Medulla oblongata (tissue), 1 donor: Measurements from ENCODE around the gene IL18R1.
"Not testable (repeated sequence)": the region's sequence is repeated elsewhere in the genome, so short reads cannot be mapped to it uniquely, and the experiment has no call there.

Source experiments
- DNase-seq: peaks from one replicate; pipeline ENCODE4 v3.0.0-alpha.2; 2015; ENCODE audit errors: extremely low spot score

The IL18R1 gene, protein sequence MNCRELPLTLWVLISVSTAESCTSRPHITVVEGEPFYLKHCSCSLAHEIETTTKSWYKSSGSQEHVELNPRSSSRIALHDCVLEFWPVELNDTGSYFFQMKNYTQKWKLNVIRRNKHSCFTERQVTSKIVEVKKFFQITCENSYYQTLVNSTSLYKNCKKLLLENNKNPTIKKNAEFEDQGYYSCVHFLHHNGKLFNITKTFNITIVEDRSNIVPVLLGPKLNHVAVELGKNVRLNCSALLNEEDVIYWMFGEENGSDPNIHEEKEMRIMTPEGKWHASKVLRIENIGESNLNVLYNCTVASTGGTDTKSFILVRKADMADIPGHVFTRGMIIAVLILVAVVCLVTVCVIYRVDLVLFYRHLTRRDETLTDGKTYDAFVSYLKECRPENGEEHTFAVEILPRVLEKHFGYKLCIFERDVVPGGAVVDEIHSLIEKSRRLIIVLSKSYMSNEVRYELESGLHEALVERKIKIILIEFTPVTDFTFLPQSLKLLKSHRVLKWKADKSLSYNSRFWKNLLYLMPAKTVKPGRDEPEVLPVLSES

DNA sequence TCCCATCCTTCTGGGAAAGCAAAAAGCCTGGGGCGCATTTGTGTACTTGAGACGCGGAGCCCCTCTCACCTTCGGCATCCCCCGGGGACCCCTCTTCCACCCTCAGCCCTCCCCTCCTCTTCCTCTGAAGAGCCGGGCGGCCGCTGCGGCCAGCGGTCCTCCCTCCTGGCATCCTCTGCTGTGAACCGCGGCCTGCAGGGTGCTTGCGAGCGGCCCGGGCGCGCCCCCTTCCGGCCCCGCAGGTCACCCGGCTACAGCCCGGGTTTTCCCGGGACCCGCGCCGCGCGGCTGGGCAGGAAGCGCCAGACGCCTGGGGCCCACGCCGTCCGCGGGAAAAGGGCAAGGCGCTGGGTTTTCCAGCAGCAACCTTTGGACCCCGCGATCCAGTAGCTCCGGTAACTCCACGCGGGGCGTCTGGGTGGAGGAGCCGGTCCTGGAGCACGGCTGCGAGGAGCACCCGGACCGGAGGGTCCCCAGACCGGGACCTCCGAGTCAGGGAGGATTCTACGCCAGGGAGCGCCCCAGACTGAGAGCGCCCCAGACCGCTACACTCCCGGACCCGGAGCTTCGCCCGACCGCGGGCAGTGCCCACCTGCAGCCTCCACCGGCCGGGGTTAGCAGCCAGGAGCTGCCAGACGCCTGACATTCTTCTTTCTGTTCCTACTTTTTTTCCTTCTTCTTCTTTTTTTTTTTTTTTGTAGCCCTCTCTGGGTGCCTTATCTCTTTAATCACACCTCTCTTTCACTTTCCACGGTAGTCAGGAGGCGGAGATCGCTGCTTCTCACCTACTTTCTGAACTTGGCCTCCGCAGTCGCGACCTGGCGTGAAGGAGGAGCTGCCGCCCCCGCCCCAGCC is at the start of gene IL18R1:
IL18R1 (plus strand) TSS at position 271 of the 855 bp plus-strand sequence. CDS start 6,865 bp downstream, outside the sequence.
- peak; percentile 77 for DNase-seq

DNA sequence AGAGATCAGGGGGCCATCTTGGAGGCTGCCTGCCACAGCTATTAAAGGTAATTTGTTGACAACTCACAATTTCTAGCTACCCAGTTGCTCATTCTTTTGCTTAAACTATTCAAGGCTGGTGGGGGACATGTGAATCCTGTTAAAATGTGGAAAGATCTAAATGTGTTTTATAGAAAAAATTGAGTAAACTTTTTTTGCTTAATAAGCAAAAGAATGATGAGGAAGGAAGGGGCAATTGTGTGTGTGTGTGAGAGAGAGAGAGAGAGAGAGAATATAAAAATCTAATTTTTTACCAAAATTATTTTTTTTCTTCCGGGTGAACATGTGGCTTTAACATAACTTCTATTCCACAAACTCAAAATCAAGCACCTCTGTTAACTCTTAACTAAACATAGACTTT is 49.5 kb upstream of the IL18R1 start:
- DNase-seq = no peak

DNA sequence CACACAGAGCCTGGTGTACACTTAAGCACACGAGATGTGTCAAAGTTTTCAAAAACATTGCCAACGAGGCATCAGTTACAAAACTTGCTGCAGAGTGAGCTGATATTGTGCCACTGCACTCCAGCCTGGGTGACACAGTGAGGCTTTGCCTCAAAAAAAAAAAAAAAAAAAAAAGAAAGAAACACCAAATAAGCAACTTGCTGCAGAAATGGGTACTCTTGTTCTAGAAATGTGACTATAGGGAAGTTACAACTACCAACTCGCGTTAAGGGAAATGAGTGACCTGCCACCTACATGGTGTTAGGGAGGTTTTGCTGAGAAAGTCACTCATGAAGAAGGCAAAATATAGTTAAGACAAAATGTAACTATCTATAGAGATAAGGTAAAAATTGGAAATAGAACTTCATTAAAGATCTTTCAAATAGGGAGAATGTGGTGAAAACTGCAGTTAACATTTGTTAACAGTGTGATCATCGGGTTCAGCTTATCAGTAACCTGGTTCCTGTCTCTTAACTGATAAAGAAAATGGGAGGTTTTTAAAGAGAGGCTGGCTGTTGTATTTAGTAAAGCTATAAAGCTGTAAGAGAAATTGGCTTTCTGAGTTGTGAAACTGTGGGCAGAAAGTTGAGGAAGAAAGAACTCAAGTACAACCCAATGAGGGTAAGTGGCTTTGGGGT is 44.5 kb upstream of the IL18R1 start, which contains the start of gene IL1RL1:
IL1RL1 (plus strand) TSS at position 600 of the 677 bp plus-strand sequence. CDS start 26,702 bp downstream, outside the sequence.
- DNase-seq = no peak

DNA sequence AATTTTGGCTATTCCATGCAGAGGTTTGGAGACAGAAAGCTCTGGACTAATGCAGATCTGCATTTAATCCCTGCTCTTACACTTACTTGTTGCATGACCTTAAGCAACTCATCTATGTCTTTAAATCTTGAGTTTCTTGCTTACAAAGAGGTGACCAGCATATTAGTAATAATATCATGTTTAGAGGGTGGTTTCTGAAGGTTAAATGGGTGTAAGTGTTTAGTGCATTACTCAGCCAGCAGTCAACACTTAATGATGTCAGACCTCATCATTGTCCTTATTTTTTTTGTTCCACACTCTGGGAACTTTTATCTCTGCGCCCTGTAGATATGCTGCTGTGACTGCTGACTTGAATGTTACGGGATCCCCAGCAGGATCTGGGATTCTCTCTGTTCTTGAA is 42.6 kb upstream of the IL18R1 start:
- DNase-seq = no peak

DNA sequence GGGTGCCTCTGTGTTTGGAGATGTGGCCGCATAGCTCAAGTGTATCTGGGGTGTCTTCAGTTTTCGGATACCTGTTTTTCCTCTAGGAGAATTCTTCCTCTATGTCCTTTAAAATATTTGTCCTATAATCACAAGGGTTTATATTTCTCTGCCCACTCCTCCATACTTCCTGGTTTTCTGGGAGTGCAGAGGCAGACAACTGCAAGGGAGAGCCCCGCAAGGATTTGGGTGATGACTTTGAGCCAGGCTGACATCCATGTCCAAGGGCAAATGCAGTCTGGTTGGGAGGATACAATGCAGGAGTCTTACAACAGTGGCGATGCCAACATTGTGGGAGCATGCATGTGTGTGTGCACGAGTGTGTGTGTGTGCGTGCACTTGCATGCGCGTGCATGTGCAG is 42.1 kb upstream of the IL18R1 start:
- no peak for DNase-seq

DNA sequence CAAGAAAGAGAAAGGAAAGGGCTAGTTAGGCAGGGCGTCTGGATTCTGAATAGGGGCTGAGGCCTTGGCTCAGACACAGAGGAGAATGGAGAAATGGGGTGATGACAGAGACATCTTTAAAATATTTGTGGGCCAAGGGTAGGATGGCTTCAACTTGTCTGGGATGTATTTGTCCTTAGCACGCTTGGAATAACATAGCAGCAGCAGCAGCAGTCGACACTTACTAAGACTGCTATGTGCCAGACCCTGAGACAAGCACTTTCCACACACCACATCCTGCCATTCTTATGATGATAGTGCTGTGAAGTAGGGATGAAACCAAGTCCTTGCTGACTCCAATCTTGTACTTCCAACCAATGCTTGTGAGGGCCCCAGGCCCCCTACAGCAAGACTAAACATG is 41.6 kb upstream of the IL18R1 start:
- no peak for DNase-seq

DNA sequence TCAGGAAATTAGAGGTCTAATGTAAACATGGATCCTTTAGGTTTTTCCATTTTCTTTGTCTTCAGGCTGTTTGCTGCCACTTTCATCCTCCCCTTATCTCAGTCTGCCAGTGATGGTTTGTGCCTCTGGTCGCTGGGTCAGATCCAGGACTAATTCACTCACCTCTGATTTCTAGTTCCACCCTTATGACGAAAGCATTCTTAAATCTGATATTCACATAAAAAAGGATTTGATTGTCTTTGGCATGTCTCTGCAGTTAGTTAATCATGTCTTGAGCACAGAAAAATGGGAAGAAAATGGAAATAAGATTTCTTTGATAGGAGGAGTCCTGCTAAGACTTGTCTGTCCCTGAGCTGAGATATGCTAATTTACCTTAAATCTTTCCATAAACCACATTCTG is 39.7 kb upstream of the IL18R1 start:
- DNase-seq = no peak

DNA sequence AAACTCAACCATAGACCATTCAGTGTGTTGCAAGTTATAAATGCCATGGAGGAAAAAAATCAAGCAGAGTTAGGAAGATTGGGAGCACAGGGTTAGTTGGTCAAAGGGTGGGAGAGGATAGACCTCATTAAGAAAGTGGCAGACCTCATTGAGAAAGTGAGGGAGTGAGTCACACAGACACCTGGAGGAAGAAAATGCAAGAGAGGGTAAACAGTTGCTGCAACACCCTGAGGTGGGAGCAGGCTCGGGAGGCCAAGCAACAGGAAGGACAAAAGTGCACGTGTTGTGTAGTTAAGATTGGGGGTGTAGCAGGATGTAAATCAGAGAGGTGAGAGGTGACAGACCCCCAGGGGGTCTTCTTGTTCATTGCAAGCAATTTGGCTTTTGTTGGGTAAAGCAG is 37.9 kb upstream of the IL18R1 start:
- no peak for DNase-seq

DNA sequence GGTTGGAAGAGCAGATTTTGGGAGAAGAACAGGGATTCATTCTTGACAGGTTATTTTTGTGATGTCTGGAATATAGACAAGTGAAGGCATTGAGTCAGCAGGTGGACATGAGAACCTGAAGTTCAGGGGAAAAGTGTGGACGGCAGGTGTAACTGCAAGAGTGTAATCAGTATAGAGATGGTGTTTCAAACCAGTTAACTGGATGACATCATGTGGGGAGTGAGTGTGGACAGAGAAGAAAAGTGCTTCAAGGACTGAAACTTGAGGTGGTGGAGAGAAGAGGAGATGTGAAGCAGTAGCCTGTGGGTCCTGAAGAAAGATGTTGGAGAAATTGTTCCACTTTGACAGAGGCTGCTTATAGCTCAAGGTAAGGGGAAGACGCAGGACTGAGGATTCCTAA is 37.2 kb upstream of the IL18R1 start:
- DNase-seq = no peak

DNA sequence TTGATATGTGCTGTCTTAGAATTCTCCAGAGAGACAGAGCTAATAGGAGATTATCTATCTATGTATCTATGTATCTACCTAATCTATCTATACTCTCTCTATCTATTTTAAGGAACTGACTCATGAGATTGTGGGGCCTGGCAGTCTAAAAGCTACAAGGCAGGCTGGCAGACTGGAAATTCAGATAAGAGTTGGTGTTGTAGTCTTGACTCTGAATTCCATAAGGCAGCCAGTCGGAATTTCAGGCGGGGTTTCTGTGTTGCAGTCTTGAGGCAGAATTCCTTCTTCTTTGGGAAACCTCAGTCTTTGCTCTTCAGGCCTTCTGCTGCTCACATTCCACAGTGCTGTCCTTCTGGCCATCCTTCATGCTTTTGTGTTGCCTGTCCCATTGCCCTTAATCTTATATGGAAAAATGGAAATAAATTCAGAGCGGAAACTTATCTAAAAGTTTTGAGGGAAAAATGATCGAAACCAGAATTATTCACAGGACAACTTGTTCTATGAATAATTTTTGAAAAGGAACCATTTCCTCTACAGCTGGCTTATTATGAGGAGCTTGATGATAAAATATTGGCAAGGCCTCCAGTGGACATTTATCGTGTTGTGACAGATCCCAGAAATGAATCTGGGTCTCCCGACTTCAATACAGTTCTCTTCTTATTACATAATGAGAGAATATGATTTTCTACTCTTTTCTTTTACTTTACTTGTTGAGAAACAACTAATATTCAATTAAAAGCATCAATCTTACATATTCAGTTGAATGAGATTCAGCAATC is 33.5 kb upstream of the IL18R1 start:
- no peak for DNase-seq

DNA sequence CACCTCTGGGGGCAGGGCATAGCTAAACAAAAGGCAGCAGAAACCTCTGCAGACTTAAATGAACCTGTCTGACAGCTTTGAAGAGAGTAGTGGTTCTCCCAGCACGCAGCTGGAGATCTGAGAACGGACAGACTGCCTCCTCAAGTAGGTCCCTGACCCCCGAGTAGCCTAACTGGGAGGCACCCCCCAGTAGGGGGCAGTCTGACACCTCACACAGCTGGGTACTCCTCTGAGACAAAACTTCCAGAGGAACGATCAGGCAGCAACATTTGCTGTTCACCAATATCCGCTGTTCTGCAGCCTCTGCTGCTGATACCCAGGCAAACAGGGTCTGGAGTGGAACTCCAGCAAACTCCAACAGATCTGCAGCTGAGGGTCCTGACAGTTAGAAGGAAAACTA is 30.7 kb upstream of the IL18R1 start:
- not testable (repeated sequence) for DNase-seq

DNA sequence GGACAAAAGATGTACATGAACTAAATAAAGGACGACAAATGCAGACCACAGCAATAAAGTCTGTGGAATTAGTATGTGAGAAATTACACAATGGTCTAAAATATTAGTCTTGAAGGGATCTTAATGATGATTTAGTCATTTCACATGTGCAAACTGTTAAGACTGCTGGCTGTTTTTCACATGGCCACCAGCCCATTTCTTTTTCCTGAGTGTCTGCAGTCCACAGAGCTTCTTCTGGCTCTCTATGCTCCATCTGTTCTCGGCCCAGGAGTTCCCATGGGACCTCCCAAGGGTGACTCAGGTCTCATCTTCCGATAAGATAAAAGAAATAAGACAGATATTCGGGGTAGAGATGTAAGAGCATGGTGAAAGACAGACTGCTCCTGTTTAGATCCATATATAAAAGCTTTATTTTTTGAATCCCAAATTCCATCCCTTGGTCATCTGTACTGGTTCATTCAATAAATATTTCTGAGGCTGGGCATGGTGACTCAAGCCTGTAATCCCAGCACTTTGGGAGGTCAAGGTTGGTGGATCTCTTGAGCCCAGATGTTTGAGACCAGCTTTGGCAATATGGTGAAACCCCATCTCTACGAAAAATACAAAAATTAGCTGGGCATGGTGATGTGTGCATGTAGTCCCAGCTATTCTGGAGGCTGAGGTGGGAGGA is 24.1 kb upstream of the IL18R1 start:
- no peak for DNase-seq

DNA sequence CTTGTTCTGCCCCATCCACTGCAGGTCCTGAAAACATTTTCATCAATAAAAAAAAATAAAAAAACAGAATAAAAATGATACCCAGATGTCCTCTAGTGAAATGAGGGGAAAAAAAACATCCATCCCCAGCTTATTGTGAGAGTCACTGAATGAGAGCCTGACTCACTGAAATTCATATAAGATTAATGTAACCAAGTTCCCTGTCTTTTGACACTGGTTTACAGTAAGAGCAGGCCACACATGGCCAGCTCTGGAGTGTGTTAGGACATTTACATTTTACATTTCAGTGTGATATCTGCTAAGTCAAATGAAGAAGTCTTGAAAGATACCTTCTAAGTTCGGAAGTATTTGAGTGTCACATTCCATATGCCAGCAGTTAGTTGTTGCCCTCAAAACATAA is 21.1 kb upstream of the IL18R1 start:
- no peak for DNase-seq

DNA sequence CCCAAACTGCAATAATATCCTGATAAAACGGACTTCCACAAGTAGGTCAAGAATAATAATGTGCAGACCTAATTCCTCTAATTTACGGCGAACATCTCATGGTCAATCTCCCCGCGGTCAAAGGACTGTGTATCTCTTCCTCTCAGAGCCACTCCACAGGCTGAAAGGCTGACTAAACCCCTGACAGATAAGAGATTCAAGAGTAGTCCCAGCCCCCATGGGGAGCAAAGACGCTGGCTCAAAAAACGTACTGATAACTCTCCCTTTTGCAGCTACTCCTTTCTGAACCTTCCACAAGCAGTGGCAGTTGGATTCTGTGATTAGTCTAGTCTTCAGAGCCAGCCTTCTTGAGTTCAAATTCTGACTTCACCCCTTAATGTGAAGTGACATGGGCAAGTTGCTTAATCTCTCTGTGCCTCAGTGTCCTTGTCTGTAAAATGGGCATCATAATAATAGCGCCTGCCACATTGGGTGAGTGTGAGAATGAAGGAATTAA is 19.7 kb upstream of the IL18R1 start:
- DNase-seq = no peak

DNA sequence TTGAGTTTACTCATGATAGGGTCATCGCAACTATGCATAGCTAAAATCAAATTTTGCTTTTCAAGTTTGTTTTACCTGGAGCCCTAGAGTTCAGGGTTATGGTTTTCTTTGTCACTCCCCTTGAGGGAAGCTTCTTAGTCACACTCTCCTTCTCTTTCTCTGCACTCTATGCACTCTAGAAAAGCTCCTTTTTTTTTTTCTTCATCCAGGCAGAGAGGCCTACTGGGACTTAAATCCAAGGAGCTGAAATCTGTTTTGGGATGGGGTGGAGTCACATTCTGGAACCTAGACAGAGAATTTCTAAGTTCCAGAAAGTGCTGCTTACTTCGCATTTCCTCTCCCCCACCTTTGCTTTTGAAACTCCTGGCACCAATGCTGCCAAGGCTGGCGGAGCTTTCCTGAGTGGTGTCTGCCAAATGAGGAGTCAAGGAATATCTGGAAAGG is 19.1 kb upstream of the IL18R1 start:
- no peak for DNase-seq

DNA sequence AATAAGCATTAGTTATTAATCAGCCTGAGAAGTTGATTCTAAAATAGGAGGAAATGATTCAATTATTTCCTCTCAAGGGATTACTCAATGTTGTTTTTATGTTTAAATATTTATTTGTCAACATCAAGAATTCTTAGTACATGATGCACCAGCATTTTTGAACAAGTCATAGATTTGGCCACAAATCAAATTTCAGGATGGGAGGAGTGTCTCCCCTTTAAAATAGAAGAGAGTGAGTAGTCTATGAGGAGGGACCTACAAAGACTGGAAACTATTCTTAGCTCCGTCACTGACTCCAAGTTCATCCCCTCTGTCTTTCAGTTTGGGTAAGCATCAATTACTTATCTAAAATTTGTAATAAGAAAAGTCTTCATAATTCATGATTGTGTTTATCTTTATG is 18.6 kb upstream of the IL18R1 start:
- no peak for DNase-seq

DNA sequence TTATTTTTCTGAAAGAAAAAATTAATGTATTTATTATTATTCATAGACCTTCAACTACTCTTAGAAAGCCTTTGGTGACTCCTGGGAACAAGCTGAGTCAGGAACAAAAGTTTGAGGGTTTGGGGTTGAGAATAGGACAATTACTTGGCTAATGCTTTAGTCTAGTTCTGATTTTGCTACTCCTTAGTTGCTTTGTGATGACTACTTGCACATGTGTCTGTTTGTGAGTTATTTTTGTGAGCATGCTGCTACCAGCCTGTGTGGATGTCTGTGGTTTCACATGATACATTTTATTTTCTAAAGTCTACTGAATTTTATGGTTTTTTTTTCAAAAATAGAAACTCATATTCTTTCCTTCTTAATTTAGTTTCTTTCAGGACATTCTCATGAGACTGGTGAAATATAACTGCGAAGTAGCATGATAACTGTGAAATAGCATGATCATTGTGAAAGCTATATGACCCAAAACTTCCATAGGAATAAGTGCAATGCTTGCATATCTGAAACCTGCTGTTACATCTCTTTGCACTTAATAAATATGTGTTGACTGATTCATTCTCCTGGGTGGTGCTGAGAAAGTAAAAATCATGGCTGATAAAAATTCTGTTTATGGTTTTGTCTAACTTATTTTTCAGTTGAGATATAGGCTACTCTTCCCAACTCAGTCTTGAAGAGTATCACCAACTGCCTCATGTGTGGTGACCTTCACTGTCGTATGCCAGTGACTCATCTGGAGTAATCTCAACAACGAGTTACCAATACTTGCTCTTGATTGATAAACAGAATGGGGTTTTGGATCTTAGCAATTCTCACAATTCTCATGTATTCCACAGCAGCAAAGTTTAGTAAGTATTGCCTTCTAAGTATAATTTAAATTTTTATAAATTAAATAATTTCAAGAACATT is 17.9 kb upstream of the IL18R1 start:
- DNase-seq = no peak

DNA sequence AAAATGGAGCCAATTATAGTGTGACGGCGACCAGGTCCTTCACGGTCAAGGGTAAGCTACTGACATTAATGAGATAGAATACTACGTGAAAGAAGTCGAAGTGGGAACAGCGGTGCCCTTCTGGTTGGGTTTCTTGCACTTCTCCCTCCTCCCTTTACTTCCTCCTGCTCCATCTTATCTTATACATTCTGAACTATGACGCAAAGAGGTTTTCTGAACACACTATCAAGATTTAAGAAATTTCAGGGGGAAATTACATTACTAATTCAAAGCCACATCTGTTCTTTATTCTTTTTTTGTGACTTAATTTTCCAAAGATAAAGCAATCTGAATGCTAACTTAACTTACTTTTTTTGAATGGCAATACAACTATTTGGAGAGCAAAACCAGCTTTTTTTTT is 14.8 kb upstream of the IL18R1 start:
- DNase-seq = no peak

DNA sequence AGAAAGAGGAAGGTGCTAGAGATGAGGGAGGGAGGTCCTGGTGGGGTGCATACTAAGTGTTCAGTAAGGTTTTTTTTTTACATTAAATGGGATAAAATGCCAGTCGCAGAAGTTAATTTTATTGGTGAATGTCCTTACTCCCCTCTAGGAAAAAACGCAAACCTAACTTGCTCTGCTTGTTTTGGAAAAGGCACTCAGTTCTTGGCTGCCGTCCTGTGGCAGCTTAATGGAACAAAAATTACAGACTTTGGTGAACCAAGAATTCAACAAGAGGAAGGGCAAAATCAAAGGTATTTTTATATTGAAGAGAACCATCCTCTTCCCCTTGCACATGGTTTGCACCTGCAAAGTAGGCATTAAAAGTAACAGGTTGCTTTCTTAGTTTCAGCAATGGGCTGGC is 12.7 kb upstream of the IL18R1 start:
- peak; percentile 21 for DNase-seq
